ENCODE data around the gene IGSF9B.

IGSF9B gene

GRCh38 chr11:133917921-133918607 lies 38.7 kb downstream of the IGSF9B start:
- DNase-seq: no peak

GRCh38 chr11:133916784-133917440 lies 39.9 kb downstream of the IGSF9B start:
- no peak for DNase-seq

- DNase-seq: no peak
Measured at GRCh38 chr11:133913761-133914160, 43.0 kb downstream of the IGSF9B start.

- peak in 1 of 2 experiments; percentile 13 for DNase-seq
Measured at GRCh38 chr11:133911171-133911570, 45.6 kb downstream of the IGSF9B start.

- no peak for DNase-seq
Measured at GRCh38 chr11:133910101-133910500, 46.7 kb downstream of the IGSF9B start.

GRCh38 chr11:133908827-133909226 lies 47.9 kb downstream of the IGSF9B start:
- DNase-seq: no peak

- no peak for DNase-seq
Measured at GRCh38 chr11:133907841-133908241, 48.9 kb downstream of the IGSF9B start.

GRCh38 chr11:133907216-133907615 lies 49.6 kb downstream of the IGSF9B start:
- no peak for DNase-seq

GRCh38 chr11:133906746-133907145 lies 50.0 kb downstream of the IGSF9B start:
- no peak for DNase-seq

GRCh38 chr11:133906241-133906640 lies 50.5 kb downstream of the IGSF9B start:
- DNase-seq: no peak

- no peak for DNase-seq
Measured at GRCh38 chr11:133905677-133906156, 51.1 kb downstream of the IGSF9B start.

GRCh38 chr11:133904818-133905515 lies 51.8 kb downstream of the IGSF9B start:
- DNase-seq: no peak

- DNase-seq: no peak
Measured at GRCh38 chr11:133903875-133904817, 52.6 kb downstream of the IGSF9B start.

GRCh38 chr11:133903056-133903455 lies 53.7 kb downstream of the IGSF9B start:
- no peak for DNase-seq

- no peak for DNase-seq
Measured at GRCh38 chr11:133902506-133902905, 54.3 kb downstream of the IGSF9B start.

- no peak for DNase-seq
Measured at GRCh38 chr11:133901999-133902398, 54.8 kb downstream of the IGSF9B start.

GRCh38 chr11:133901316-133901715 lies 55.5 kb downstream of the IGSF9B start:
- no peak for DNase-seq

- no peak for DNase-seq
Measured at GRCh38 chr11:133900176-133901105, 56.3 kb downstream of the IGSF9B start.

- DNase-seq: no peak
Measured at GRCh38 chr11:133898770-133899115, 58.0 kb downstream of the IGSF9B start.

GRCh38 chr11:133898031-133898769 lies 58.6 kb downstream of the IGSF9B start:
- no peak for DNase-seq

- no peak for DNase-seq
Measured at GRCh38 chr11:133897331-133897650, 59.5 kb downstream of the IGSF9B start.

Measured in NCI-H524 (cell line).